Erythroblast (primary cell): ENCODE data around the gene RRP1.

Experiments
- GATA1 ChIP-seq: IDR thresholded peaks from 2 replicates; pipeline ENCODE4 v1.6.1; 2011; ENCODE audit warnings: low read depth, mild to moderate bottlenecking, control low read depth, low read length, moderate library complexity
- POLR2A ChIP-seq: IDR thresholded peaks from 2 replicates; pipeline ENCODE4 v1.6.1; 2011; ENCODE audit warnings: mild to moderate bottlenecking, low read length

DNA sequence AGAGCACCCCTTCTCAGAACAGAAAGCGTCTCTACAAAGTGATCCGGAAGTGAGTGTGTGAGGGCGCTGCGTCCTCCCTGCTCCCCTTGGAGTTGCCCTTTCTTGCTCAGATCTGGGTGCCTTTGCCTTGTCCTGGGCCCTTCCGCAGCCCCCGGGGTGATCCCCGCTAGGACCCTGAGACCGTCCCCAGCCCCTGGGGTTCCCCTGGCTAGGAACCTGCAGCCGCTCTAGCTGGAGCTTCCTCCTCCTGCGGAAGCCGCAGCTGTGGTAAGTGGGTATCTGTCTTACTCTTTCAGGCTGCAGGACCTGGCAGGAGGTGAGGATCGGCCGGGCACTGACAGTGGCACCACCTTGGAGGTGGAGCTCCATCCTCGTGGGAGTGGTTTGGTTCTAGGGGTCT is 11.2 kb downstream of the RRP1 start:
- TF ChIP-seq POLR2A (no peak), GATA1 (no peak)
